ENCODE measurements around the gene SNX32.
A peak's percentile ranks its signal among the peaks of the same experiment; 100 is the strongest.
"Not testable (repeated sequence)": the region's sequence is repeated elsewhere in the genome, so short reads cannot be mapped to it uniquely, and the experiment has no call there.

SNX32 gene

GRCh38 chr11:65842144-65842543 lies 8.4 kb downstream of the SNX32 start:
- no peak overlapping the region for H3K4me3 ChIP-seq (ENCODE audit: low read depth, low read length)
- DNase-seq (ENCODE audit: low read depth): no peak
- TF ChIP-seq, protein P1, sequence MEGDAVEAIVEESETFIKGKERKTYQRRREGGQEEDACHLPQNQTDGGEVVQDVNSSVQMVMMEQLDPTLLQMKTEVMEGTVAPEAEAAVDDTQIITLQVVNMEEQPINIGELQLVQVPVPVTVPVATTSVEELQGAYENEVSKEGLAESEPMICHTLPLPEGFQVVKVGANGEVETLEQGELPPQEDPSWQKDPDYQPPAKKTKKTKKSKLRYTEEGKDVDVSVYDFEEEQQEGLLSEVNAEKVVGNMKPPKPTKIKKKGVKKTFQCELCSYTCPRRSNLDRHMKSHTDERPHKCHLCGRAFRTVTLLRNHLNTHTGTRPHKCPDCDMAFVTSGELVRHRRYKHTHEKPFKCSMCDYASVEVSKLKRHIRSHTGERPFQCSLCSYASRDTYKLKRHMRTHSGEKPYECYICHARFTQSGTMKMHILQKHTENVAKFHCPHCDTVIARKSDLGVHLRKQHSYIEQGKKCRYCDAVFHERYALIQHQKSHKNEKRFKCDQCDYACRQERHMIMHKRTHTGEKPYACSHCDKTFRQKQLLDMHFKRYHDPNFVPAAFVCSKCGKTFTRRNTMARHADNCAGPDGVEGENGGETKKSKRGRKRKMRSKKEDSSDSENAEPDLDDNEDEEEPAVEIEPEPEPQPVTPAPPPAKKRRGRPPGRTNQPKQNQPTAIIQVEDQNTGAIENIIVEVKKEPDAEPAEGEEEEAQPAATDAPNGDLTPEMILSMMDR (conservative IDR thresholded peaks at IDR 0.05; ENCODE audit: low read depth, low read length): no peak

- no peak for DNase-seq (ENCODE audit: low read depth)
- TF ChIP-seq, protein P1 (conservative IDR thresholded peaks at IDR 0.05; ENCODE audit: low read depth, low read length): no peak
- H3K4me3 ChIP-seq (ENCODE audit: low read depth, low read length): no peak overlapping the region
Measured at GRCh38 chr11:65843811-65844210, 10.0 kb downstream of the SNX32 start.

GRCh38 chr11:65844231-65844872 lies 10.6 kb downstream of the SNX32 start:
- TF ChIP-seq, protein P1 (conservative IDR thresholded peaks at IDR 0.05; ENCODE audit: low read depth, low read length): no peak
- no peak for DNase-seq (ENCODE audit: low read depth)
- H3K4me3 ChIP-seq (ENCODE audit: low read depth, low read length): no peak overlapping the region

DNA sequence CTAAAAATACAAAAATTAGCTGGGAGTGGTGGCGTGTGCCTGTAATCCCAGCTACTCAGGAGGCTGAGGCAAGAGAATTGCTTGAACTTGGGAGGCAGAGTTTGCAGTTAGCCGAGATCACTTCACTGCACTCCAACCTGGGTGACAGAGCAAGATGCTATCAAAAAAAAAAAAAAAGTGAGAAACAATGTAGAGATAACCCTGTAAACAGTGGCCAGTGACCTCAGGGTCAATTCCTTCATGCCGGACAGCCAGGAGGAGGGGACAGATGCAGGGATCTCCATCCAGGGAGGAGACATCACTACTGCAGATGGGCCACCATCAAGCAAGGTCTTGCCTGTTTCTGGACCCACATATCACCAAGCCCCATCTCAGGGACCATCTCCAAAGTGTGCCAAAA lies 14.0 kb downstream of the SNX32 start:
- H3K4me3 ChIP-seq (ENCODE audit: low read depth, low read length): no peak overlapping the region
- TF ChIP-seq, protein P1 (conservative IDR thresholded peaks at IDR 0.05; ENCODE audit: low read depth, low read length): no peak
- DNase-seq (ENCODE audit: low read depth): no peak

DNA sequence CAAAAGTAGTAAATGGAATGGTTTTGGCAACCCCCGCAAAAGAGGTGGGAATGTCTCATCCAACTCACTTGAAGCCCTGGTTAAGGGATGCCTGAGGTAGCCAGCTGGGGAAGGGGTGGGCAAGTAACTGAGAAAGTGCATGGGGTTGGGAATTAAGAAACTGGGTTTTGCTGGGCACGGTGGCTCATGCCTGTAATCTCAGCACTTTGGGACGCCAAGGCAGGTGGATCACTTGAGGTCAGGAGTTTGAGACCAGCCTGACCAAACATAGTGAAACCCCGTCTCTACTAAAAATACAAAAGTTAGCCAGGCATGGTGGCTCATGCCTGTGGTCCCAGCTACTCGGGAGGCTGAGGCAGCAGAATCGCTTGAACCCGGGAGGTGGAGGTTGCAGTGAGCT lies 14.9 kb downstream of the SNX32 start:
- not testable (repeated sequence) for H3K4me3 ChIP-seq (ENCODE audit: low read depth, low read length); DNase-seq (ENCODE audit: low read depth)

- TF ChIP-seq, protein P1 (conservative IDR thresholded peaks at IDR 0.05; ENCODE audit: low read depth, low read length): no peak
- no peak for DNase-seq (ENCODE audit: low read depth)
Measured at GRCh38 chr11:65849366-65849765, 15.6 kb downstream of the SNX32 start.

GRCh38 chr11:65849771-65850216 lies 16.0 kb downstream of the SNX32 start:
- peak; percentile 4 for DNase-seq (ENCODE audit: low read depth)
- TF ChIP-seq, protein P1 (conservative IDR thresholded peaks at IDR 0.05; ENCODE audit: low read depth, low read length): no peak
- no peak overlapping the region for H3K4me3 ChIP-seq (ENCODE audit: low read depth, low read length)

More at GRCh38 chr11:65849366-65849765, 15.6 kb downstream of the SNX32 start:
- H3K4me3 ChIP-seq (ENCODE audit: low read depth, low read length): no peak overlapping the region

All from choroid plexus epithelial cell (primary cell).